HG02943 (cell line): Measurements from ENCODE around the gene INO80D.
"Not testable (repeated sequence)": the region's sequence is repeated elsewhere in the genome, so short reads cannot be mapped to it uniquely, and the experiment has no call there.

ENCODE experiments used
- ATAC-seq: cut with Tn5 transposase; IDR thresholded peaks from one replicate; pipeline ENCODE4 v1.9.1; 2021; ENCODE audit warnings: mild to moderate bottlenecking, low read depth, moderate library complexity; ENCODE audit not compliant: unreplicated experiment

INO80D gene

DNA sequence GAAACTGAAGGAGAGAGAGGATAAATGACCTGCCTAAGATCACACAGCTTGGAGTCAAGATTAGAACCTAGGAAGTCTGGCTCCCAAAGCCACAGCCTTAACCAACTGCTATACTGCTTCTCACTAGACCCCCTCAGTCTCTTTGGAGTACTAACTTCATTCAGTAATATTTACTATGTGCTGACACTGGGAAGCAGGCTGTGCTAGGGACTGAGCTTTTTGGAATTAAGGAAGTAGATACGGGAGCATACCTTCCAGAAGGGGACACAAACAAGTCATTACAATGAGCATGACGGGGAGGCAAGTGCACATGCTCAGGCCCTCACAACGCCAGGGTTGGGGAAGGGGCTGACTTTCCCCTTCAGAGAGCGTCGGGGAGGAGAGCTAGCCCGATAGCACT is 97.7 kb downstream of the INO80D start:
- no peak for ATAC-seq

DNA sequence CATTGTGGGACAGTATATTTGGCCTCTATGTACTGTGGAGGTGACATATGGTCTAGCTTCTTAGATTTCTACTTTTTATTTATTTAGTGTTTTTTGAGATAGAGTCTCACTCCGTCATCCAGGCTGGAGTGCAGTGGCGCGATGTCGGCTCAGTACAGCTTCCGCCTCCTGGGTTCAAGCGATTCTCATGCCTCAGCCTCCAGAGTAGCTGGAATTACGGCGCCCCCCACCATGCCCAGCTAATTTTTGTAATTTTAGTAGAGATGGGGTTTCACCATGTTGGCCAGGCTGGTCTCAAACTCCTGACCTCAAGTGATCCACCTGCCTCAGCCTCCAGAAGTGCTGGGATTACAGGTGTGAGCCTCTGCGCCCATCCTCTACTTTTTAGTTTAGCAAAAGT is 99.6 kb downstream of the INO80D start:
- not testable (repeated sequence) for ATAC-seq

DNA sequence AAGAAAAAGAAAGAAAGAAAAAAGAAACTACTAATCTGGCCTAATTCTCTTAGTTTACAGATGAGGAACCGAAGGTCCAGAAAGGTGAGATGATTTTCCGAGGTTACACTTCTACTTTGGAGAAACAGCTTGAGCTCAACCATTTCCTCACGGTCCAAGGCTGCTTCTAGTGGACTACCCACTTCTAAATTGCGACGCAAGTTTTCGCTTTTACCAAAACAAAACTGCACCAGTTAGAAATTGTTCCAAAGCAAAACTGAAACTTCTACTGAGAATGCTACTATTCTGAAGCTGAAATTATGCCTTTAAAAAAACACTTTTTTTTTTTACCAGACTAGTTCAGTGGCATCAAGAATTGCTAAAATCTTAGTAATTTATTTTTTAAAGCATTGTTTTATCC is 101.6 kb downstream of the INO80D start:
- peak; percentile 81 for ATAC-seq

DNA sequence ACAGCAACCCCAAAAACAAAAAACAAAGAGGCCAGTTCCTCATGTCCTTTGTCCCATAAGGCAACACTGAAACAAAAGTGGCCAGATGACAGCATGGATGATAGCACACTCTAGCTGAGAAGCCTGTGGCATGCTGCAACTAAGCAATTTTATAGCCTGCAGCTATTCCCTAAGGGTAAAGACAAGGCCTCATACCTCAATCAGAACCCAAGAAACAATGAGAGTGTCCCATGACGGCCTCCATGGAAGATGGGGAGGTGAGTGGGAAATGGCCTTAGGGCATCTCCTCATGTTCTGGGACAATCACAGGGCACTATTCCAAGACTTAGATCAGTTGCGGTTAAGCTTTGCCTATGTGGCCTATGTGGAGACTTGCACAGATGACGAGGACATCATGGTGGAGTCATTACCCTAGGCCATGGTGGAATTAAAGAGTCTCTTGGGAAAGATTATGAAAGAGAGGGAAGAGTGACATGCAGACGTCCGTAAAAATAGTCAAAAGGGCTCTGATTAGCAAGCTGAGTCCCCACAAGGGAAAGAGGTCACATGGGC is 103.1 kb downstream of the INO80D start:
- ATAC-seq = no peak

DNA sequence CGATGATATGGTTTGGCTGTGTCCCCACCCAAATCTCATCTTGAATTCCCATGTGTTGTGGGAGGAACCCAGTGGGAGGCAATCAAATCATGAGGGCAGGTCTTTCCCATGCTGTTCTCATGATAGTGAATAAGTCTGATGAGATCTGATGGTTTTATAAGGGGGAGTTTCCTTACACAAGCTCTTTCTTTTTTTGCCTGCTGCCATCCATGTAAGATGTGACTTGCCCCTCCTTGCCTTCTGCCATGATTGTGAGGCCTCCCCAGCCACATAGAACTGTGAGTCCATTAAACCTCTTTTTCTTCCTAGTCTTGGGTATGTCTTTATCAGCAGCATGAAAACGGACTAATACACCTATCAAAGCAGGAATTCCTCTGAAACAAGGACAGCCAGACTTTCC is 107.2 kb downstream of the INO80D start:
- not testable (repeated sequence) for ATAC-seq

DNA sequence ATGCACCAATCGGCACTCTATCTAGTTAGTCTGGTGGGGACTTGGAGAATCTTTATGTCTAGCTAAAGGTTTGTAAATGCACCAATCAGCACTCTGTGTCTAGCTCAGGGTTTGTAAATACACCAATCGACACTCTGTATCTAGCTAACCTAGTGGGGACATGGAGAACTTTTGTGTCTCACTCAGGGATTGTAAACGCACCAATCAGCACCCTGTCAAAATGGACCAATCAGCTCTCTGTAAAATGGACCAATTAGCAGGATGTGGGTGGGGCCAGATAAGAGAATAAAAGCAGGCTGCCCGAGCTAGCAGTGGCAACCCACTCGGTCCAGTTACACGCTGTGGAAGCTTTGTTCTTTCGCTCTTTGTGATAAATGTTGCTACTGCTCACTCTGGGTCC is 108.3 kb downstream of the INO80D start:
- ATAC-seq = not testable (repeated sequence)

DNA sequence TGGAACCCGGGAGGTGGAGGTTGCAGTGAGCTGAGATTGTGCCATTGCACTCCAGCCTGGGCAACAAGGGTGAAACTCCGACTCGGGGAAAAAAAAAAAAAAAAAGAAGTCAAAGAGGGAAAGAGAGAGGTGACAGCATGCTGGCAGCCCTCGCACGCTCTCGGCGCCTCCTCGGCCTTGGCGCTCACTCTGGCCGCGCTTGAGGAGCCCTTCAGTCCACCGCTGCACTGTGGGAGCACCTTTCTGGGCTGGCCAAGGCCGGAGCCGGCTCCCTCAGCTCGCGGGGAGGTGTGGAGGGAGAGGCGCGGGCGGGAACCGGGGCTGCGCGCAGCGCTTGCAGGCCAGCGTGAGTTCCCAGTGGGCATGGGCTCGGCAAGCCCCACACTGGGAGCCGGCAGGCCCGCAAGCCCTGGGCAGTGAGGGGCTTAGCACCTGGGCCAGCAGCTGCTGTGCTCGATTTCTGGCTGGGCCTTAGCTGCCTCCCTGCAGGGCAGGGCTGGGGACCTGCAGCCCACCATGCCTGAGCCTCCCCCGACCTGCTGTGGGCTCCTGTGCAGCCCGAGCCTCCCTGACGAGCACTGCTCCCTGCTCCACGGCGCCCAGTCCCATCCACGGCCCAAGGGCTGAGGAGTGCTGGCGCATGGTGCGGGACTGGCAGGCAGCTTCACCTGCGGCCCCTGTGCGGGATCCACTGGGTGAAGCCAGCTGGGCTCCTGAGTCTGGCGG is 108.9 kb downstream of the INO80D start:
- ATAC-seq = not testable (repeated sequence)

DNA sequence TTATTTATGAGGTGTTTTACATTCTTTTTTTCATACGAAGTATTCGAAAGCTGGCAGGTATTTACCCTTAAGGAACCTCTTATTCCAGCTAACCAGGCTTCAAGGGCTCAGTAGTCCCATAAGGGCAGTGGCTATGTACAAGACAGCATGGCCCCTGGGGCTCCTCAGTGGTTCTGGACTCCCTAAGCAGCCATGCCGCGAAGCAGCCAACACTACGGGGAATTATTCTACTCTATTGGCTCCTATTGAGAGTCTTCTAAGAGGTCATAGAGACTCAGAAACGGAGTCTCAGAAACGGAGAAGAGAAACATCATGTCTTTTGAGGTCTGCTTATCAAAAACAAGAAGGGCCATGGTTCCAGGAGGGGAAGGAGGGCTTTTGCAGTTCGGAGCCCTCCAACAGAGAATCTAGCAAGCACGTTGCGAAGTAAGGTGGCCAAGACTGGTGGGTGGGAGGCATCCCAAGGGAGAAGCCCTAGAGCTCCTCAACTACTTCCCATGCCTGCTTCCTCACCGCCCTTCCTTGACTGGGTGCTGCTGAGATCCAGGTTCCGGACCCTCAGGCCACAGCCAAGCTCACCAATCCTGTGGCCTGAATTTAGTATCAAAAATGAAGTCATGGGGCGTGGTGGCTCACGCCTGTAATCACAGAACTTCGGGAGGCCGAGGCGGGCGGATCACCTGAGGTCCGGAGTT is 109.7 kb downstream of the INO80D start:
- ATAC-seq = no peak

DNA sequence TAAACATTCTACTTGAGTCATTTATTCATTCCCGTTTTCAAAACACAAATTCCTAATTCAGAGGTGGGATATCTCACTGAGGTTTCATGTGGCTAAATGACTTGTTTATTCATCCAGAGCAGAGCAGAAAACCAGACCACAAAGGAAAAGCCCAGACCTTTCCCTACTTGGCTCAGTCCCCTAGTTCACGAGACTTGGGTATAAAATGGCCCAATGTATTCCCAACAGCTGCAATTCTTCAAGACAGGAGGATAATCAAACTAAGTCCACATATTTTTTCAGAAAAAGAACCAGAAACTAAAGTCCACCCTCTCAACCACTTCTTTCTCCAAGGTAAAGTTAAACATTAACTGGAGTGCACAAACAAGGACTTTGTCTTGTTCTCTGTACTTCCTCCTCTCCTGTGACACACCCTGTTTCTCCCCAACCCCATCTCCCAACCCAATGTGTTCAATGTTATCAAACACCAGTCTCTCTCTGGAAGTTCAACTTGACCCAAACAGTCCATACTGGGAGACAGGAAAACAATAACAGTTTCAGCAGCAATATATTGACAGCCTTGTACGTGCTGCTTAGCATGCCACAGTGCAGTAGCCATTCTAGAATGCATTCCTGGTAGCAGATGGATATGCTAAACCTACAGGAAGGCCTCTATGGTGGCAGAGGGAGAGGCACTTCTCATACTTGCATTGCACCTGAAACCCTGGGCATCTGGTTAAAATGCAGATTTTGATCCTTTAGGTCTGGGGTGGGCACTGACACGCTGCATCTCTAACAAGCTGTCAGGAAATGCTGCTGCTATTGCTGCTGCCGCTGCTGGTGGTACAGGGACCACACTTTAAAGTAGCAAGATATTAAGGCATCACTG is 110.7 kb downstream of the INO80D start:
- ATAC-seq = peak; percentile 79

DNA sequence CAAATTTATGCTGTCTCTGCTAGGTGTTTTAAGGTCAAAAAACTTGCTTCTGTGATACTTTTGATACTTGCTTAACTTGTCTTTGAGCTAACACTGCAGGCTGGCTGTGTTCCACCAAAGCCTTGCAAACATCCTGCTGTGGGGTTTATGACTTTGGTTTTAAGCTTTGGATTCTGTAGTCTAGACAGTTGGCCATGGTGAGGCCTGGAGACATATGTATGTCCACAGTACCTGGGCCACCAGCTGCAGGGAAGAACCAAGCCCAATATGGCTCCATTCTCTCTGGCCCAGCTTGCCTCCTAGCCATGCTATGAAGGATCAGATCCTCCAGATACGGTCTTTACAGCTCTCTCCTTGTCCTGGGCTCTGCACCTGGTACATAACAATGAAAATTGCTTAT is 113.9 kb downstream of the INO80D start:
- ATAC-seq = no peak

DNA sequence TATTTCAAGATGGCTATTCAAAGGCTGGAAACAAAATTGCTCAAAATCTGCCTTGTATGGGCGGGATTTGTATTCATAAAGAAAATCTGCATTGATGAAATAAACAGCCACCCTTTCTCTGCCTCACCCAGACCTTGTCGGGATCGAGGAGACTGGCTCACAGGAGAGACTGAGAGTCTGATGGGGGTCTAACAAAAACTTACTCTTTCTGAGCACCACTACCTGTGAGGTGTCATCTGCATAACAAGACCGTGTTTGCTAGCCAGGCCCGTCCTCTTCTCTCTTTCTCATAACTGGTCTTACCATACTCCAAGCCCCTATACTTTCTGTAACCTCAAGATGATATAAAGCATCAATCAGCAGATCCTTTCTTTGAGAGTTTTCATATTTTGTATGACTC is 115.6 kb downstream of the INO80D start:
- no peak for ATAC-seq

DNA sequence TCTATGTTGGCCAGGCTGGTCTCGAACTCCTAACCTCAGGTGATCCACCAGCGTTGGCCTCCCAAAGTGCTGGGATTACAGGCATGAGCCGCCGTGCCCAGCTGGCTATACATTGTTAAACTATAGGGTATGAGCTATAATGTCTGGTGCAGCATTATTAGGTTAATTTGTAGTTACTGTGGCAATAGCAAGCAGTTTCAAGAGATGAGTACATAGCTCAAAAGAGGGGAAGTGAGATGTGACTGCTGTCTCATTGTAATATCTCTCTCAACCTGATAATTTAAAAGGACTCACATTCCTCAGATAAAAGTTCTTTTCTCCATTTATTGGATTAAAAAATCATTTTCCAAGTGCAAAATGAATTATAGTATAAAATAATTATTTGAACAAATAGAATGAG is 116.4 kb downstream of the INO80D start:
- ATAC-seq = no peak

DNA sequence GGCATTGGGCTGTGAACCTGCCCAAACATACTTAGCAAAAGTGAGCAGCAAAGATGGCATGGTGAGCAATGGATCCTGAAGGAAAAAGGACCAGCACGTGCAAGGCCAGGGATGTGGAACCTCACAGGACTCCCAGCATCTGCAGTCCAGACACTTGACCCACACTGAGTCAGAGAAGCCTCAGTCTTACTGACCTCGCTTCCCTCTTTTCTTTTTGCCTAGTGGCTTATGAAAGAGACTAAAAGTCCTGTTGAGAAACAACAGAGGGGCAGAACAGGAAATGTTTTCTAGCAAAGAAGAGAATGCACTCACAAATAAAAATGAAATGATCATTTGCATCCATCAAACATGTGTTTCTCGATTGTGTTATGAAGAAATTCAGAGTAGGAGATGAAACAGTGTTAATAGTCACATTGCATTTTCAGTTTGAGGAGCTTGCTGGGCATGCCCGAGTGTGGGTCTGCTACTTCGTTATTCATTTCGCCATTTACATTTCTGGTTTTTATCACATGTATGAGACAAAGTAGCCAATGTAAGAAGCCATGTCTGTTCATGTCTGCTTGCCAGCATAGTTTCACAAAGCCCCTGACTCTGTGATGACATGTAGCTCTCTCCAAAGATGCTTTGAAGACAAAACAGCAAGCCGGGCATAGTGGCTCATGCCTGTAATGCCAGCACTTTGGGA is 118.4 kb downstream of the INO80D start:
- ATAC-seq = no peak

DNA sequence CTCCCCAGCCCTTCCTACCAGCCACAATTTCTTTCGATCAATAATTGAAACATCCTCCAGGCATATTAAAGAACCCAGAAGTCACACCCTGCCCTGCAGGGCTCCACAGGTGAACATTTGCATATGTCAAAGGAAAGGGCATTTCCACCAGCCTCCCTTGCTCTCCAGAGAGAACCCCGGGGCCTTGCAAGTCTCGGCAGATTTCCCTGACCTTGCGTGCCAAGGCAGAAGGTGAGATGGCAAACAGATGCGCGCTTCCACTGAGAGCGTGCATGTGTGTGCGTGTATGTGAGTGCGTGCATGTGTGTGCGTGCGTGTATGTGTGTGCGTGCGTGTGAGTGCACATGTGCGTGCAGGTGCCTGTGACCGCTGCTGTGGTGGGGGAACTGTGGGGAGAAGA is 120.3 kb downstream of the INO80D start:
- no peak for ATAC-seq

DNA sequence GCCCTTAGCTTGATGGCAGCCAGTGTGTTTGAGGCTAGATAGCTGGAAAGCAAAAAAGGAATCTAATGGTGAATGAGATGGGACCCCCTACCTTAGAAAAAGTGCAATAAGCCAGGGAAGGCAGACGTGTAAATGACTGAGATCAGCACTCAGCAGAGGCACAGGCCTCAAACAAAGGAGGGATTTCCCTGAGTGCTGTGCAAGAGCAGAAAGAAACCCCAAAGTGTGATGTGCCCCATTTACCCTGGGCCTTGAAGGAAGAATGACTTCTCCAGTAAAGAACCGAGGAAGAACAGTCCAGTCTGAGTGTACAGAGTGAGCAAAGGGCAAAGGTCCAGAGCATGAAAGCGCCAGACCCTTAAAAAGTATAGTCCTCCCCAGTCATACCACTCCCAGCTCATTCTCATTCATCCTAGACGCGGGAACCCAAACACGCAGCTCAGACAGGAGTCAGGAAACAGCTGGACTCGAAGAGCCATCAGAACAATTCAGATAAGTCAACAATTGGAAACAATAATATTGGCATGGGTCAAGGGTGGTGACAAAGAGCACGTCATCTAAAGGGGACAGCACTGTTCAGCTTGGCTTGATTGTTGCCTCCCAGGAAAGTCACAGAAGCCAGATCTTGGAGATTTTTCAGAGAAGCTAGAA is 121.7 kb downstream of the INO80D start:
- ATAC-seq = no peak

DNA sequence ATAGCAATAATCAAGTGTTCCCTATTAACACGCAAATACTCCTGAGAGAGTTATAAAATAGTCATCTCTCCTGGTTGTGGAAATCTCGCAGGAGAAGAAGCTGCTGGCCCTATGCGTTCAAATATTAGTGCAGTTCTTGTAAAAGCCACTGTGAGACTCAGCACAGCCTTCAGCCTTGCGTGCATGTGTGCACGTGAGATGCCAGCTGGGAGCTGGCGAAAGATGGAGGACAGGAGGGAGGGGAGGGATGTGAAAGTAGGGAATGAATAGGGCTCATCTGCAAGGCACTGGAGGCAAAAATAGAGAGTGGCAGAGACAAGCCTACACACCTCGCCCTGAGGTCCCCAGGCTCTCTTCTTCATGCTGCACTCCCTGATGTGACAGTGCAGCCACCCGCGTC is 126.5 kb downstream of the INO80D start:
- ATAC-seq = no peak

DNA sequence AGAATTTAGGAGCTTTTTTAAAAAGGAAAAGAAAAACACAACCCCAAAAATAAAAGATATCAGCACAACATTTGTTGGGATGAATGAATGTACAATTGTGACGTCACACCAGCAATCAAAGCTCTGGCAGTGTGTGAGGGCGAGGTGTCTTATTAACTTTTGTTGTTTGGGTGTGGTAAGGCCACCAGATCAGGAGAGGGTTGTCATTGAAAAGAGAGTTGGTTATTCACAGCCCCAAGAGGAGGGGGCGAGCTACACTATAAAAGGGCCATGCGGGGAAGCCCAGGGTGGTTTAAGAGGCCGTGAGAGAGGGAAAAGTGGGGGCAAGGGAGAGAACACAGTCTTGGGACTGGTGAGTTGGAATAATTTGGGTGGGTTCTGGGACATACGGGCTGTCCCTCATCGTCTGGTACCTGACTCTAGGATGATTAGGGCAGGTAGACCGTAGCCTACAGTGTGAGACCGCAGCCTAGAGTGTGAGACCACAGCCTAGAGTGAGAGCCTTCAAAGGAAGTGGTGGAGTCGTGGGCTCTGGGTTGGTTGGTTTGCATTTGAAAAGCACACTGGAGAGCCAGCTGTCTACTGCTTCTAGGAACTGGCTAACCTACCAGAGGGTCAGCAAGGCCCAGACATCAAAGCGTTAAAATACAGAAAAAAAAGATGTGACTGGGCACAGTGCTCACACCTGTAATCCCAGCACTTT is 128.4 kb downstream of the INO80D start:
- ATAC-seq = no peak

DNA sequence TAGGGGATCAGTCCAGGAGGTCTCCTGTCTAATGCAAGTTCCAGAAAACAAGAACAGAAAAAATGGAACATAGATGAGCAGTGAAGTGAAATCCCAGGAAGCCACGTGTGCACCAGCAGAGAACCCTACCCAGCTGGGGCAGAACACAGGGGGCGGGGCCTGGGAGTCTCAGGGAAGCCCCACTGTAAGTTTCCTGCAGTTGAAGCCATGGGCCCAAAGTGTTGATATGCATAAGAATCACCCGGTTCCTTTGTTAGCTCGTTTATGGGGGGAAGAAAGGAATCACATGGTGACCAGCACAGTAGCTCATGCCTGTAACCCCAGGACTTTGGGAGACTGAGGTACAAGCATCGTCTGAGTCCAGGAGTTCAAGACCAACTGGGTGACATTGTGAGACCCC is 131.3 kb downstream of the INO80D start:
- ATAC-seq = no peak

DNA sequence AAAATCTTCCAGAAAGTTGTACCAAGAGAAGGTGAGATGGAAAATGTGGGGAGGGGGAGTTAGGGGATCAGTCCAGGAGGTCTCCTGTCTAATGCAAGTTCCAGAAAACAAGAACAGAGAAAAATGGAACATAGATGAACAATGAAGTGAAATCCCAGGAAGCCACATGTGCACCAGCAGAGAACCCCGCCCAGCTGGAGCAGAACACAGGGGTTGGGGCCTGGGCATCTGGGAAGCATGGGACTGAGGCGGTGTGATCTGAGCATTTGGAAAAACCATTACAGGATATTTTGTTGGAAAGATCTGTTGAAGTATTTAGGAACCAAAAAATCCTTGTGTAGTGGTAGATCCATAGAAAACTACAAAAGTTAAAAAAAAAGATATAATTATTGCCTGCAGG is 133.7 kb downstream of the INO80D start:
- no peak for ATAC-seq
